ENCODE results near the gene ZNF18.
"Not testable (repeated sequence)": the region's sequence is repeated elsewhere in the genome, so short reads cannot be mapped to it uniquely, and the experiment has no call there.

The ZNF18 gene

DNA sequence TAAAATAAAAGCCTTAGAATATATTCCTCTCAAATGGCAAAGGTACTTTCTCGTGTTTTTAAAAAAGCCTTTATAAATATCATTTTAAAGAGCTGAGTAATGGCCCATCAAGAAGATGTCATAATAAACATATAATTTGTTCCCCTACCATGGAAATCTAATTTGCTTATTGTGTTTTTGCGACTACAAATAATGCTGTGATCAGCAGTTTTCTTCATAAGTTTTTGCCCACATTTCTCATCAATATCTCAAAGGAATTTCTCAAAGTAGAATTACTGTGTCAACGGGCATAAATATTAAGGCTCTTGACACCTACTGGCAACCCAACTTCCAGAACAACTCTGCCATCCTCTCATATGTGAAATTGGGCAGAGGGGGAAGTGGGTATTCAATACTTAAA lies 17.5 kb downstream of the ZNF18 start:
- Histone ChIP-seq H3K36me3 (ENCODE audit: insufficient read depth, low read length) (peaks cover 27% of the 10 kb centered on the region), H3K27ac (no peak overlapping the region), H3K9ac (ENCODE audit: insufficient read length) (no peak overlapping the region), H3K4me3 (no peak overlapping the region), H3K9me3 (ENCODE audit: low read depth, low read length) (no peaks in the 10 kb centered on the region)
- TF ChIP-seq POLR2AphosphoS5 (IDR thresholded peaks at IDR 0.05; ENCODE audit: borderline replicate concordance, low read depth, low read length) (no peak), EZH2 (IDR thresholded peaks at IDR 0.05) (no peak), FOXP2 (optimal IDR thresholded peaks at IDR 0.05; ENCODE audit: control extremely low read depth, extremely low read length, insufficient read depth) (no peak)
- no peak for DNase-seq (ENCODE audit: low read depth, low spot score)

DNA sequence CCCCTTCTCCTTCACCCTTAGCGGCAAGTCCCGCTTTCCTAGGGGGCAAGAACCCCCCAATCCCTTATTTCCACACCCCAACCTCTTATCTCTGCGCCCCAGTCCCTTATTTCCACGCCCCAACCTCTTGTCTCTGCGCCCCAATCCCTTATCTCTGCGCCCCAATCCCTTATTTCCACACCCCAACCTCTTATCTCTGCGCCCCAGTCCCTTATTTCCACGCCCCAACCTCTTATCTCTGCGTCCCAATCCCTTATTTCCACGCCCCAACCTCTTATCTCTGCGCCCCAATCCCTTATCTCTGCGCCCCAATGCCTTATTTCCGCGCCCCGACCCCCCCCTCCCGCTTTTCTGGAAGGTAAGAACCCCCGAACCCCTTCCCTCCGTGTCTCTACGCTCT lies 24.5 kb downstream of the ZNF18 start:
- H3K9ac ChIP-seq (ENCODE audit: insufficient read length); H3K4me3 ChIP-seq; DNase-seq (ENCODE audit: low read depth, low spot score): not testable (repeated sequence)

GRCh38 chr17:11969565-11969964 lies 27.7 kb downstream of the ZNF18 start:
- DNase-seq (ENCODE audit: low read depth, low spot score) = no peak
- Histone ChIP-seq H3K36me3 (ENCODE audit: insufficient read depth, low read length) (no peaks in the 10 kb centered on the region), H3K4me3 (no peak overlapping the region), H3K27ac (no peak overlapping the region), H3K9ac (ENCODE audit: insufficient read length) (no peak overlapping the region), H3K9me3 (ENCODE audit: low read depth, low read length) (no peaks in the 10 kb centered on the region)
- no peak for TF ChIP-seq FOXP2 (optimal IDR thresholded peaks at IDR 0.05; ENCODE audit: control extremely low read depth, extremely low read length, insufficient read depth)
- no peak for TF ChIP-seq EZH2 (IDR thresholded peaks at IDR 0.05)
- no peak for TF ChIP-seq POLR2AphosphoS5 (IDR thresholded peaks at IDR 0.05; ENCODE audit: borderline replicate concordance, low read depth, low read length)

More for the DNA sequence above, 24.5 kb downstream of the ZNF18 start:
- not testable (repeated sequence) for H3K9me3 ChIP-seq (ENCODE audit: low read depth, low read length); H3K36me3 ChIP-seq (ENCODE audit: insufficient read depth, low read length); H3K27ac ChIP-seq

DNA sequence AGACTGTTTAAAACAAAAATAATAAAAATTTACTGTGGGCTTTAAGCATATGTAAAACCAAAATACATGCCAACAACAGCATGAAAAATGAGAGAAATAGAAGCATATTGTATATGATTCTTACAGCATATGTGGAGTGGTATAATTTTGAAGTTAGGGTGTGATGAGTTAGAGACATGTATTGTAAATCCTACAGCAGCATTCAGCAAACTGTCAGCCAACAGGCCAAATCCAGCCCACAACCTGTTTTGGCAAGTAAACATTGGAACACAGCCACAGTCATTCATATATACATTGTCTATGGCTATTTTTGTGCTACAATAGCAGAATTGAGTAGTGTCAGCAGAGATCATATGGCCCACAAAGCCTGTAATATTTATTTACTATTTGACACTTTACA lies 42.3 kb downstream of the ZNF18 start:
- H3K4me3 ChIP-seq = no peak overlapping the region
- peaks cover 3% of the 10 kb centered on the region; the same call in 1 of the 2 replicates for H3K9me3 ChIP-seq (ENCODE audit: low read depth, low read length)
- no peak overlapping the region for H3K27ac ChIP-seq
- TF ChIP-seq POLR2AphosphoS5 (IDR thresholded peaks at IDR 0.05; ENCODE audit: borderline replicate concordance, low read depth, low read length) = no peak
- no peak for TF ChIP-seq EZH2 (IDR thresholded peaks at IDR 0.05)
- no peak for TF ChIP-seq FOXP2 (optimal IDR thresholded peaks at IDR 0.05; ENCODE audit: control extremely low read depth, extremely low read length, insufficient read depth)
- no peak for DNase-seq (ENCODE audit: low read depth, low spot score)
- H3K36me3 ChIP-seq (ENCODE audit: insufficient read depth, low read length) = no peaks in the 10 kb centered on the region
- no peak overlapping the region for H3K9ac ChIP-seq (ENCODE audit: insufficient read length)

- TF ChIP-seq FOXP2 (optimal IDR thresholded peaks at IDR 0.05; ENCODE audit: control extremely low read depth, extremely low read length, insufficient read depth) = no peak
- no peak for TF ChIP-seq EZH2 (IDR thresholded peaks at IDR 0.05)
- no peak for TF ChIP-seq POLR2AphosphoS5 (IDR thresholded peaks at IDR 0.05; ENCODE audit: borderline replicate concordance, low read depth, low read length)
- Histone ChIP-seq H3K36me3 (ENCODE audit: insufficient read depth, low read length) (no peaks in the 10 kb centered on the region), H3K9me3 (ENCODE audit: low read depth, low read length) (peaks cover 3% of the 10 kb centered on the region; the same call in 1 of the 2 replicates), H3K27ac (no peak overlapping the region), H3K9ac (ENCODE audit: insufficient read length) (no peak overlapping the region), H3K4me3 (no peak overlapping the region)
- no peak for DNase-seq (ENCODE audit: low read depth, low spot score)
Observed at GRCh38 chr17:11953924-11954323, 43.4 kb downstream of the ZNF18 start.

- no peak for TF ChIP-seq EZH2 (IDR thresholded peaks at IDR 0.05)
- no peak for TF ChIP-seq POLR2AphosphoS5 (IDR thresholded peaks at IDR 0.05; ENCODE audit: borderline replicate concordance, low read depth, low read length)
- no peak for TF ChIP-seq FOXP2 (optimal IDR thresholded peaks at IDR 0.05; ENCODE audit: control extremely low read depth, extremely low read length, insufficient read depth)
- no peak for DNase-seq (ENCODE audit: low read depth, low spot score)
Observed at GRCh38 chr17:11952610-11953009, 44.7 kb downstream of the ZNF18 start.

DNA sequence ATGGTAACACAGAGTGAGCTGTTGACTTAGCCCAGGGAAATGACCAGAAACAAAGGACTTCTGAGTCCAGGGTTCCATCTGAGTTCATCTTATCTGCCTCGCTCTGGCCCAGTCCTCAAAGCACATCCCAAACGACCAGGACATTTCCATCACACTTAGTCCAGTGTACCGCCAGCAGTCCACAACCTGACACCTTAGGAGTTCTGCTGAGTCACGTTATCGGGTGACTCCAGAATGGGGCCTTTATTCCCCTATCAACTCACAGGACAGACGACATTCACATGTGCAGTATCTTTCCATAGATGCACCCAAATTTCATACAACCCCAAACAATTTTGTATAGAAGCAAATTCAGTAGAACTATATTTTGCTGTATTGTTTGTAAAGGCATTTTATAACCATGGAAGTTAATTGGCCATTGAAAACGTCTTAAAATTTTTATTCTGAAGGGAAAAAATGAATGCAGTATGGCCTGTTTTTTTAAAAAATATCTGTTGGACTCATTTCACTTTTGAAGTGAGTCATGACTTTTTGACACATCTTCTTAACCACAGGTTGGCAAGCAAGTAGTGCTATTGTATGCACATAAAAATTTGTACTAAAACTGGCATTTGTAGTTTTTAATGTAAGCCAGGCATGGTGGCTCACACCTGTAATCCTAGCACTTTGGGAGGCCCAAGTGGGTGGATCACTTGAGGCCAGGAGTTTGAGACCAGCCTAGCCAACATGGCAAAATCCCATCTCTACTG lies 46.3 kb downstream of the ZNF18 start:
- Histone ChIP-seq H3K27ac (no peak overlapping the region), H3K9ac (ENCODE audit: insufficient read length) (no peak overlapping the region), H3K9me3 (ENCODE audit: low read depth, low read length) (peaks cover 3% of the 10 kb centered on the region; the same call in 1 of the 2 replicates), H3K36me3 (ENCODE audit: insufficient read depth, low read length) (no peaks in the 10 kb centered on the region), H3K4me3 (no peak overlapping the region)
- TF ChIP-seq FOXP2 (optimal IDR thresholded peaks at IDR 0.05; ENCODE audit: control extremely low read depth, extremely low read length, insufficient read depth) (no peak), EZH2 (IDR thresholded peaks at IDR 0.05) (no peak), POLR2AphosphoS5 (IDR thresholded peaks at IDR 0.05; ENCODE audit: borderline replicate concordance, low read depth, low read length) (no peak)
- DNase-seq (ENCODE audit: low read depth, low spot score) = no peak

More at GRCh38 chr17:11952610-11953009, 44.7 kb downstream of the ZNF18 start:
- Histone ChIP-seq H3K9ac (ENCODE audit: insufficient read length) (no peak overlapping the region), H3K27ac (no peak overlapping the region), H3K36me3 (ENCODE audit: insufficient read depth, low read length) (no peaks in the 10 kb centered on the region), H3K9me3 (ENCODE audit: low read depth, low read length) (peaks cover 3% of the 10 kb centered on the region; the same call in 1 of the 2 replicates), H3K4me3 (no peak overlapping the region)

GRCh38 chr17:11949571-11949970 lies 47.7 kb downstream of the ZNF18 start:
- not testable (repeated sequence) for H3K9ac ChIP-seq (ENCODE audit: insufficient read length); H3K9me3 ChIP-seq (ENCODE audit: low read depth, low read length); H3K36me3 ChIP-seq (ENCODE audit: insufficient read depth, low read length); DNase-seq (ENCODE audit: low read depth, low spot score); H3K4me3 ChIP-seq; H3K27ac ChIP-seq

GRCh38 chr17:11948789-11949188 lies 48.5 kb downstream of the ZNF18 start:
- TF ChIP-seq POLR2AphosphoS5 (IDR thresholded peaks at IDR 0.05; ENCODE audit: borderline replicate concordance, low read depth, low read length) (no peak), EZH2 (IDR thresholded peaks at IDR 0.05) (no peak), FOXP2 (optimal IDR thresholded peaks at IDR 0.05; ENCODE audit: control extremely low read depth, extremely low read length, insufficient read depth) (no peak)
- no peak overlapping the region for H3K9ac ChIP-seq (ENCODE audit: insufficient read length)
- no peaks in the 10 kb centered on the region for H3K36me3 ChIP-seq (ENCODE audit: insufficient read depth, low read length)
- DNase-seq (ENCODE audit: low read depth, low spot score) = no peak
- H3K4me3 ChIP-seq = no peak overlapping the region
- peaks cover 3% of the 10 kb centered on the region; the same call in 1 of the 2 replicates for H3K9me3 ChIP-seq (ENCODE audit: low read depth, low read length)
- H3K27ac ChIP-seq = no peak overlapping the region
